ENCODE measurements around the gene AURKAIP1.

Gene AURKAIP1

GRCh38 chr1:1394116-1394515, 19.1 kb upstream of the AURKAIP1 start:
- CTCF ChIA-PET, result no interaction called here
- H3K4me3 ChIP-seq (ENCODE audit: low read depth, low read length), result no peak overlapping the region
- POLR2A ChIA-PET, result interaction anchor here (8.1 kb wide), 1 partner anchor 18 kb away, joined by 36 read pairs; the partner anchor contains the start of gene AURKAIP1
- TF ChIP-seq CTCF (IDR thresholded peaks at IDR 0.05; ENCODE audit: insufficient read depth, low read length, missing control alignments), result no peak
- DNase-seq (ENCODE audit: low read depth, low spot score), result no peak

GRCh38 chr1:1393428-1393827, 18.4 kb upstream of the AURKAIP1 start:
- no peak for DNase-seq (ENCODE audit: low read depth, low spot score)
- ChIA-PET CTCF (interaction anchor here (0.7 kb wide), 1 partner anchor 22 kb away, joined by 3 read pairs; no protein-coding TSS in a partner anchor), POLR2A (interaction anchor here (8.1 kb wide), 1 partner anchor 18 kb away, joined by 36 read pairs; the partner anchor contains the start of gene AURKAIP1)
- no peak overlapping the region for H3K4me3 ChIP-seq (ENCODE audit: low read depth, low read length)
- no peak for TF ChIP-seq CTCF (IDR thresholded peaks at IDR 0.05; ENCODE audit: insufficient read depth, low read length, missing control alignments)

DNA sequence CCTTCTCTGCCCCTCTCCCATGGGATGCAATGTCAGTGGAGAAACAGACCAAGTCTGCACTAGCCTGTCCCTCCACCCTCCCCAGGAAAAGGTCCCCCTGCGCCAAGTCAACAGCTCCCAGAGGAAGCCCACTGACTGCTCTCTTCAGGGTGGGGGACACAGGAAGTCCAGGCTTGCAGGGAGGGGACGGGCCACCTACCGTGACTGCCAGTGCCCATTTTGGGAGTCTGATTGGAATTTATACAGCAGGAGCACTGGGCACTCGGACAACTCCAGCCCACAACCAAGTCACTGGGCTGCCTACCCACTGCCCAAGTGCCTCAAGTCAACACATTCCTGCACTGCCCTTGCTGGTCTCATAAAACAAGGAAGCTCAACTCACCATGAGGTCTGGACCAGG, 18.0 kb upstream of the AURKAIP1 start:
- ChIA-PET CTCF (interaction anchor here (0.7 to 9.9 kb wide), 2 partner anchors 7 to 21 kb away, joined by 3 to 66 read pairs; partner anchors contain the start of gene CCNL2), POLR2A (interaction anchor here (8.1 kb wide), 1 partner anchor 17 kb away, joined by 36 read pairs; the partner anchor contains the start of gene AURKAIP1)
- no peak overlapping the region for H3K4me3 ChIP-seq (ENCODE audit: low read depth, low read length)
- TF ChIP-seq CTCF (IDR thresholded peaks at IDR 0.05; ENCODE audit: insufficient read depth, low read length, missing control alignments), result no peak
- no peak for DNase-seq (ENCODE audit: low read depth, low spot score)

- ChIA-PET POLR2A (interaction anchor here (0.6 kb wide), 1 partner anchor 16 kb away, joined by 4 read pairs; the partner anchor contains the start of gene AURKAIP1), CTCF (interaction anchor here (1.1 to 9.9 kb wide), 3 partner anchors 9 to 269 kb away, joined by 3 to 66 read pairs (median 5); partner anchors contain the start of gene CCNL2)
- DNase-seq (ENCODE audit: low read depth, low spot score), result no peak
- TF ChIP-seq CTCF (IDR thresholded peaks at IDR 0.05; ENCODE audit: insufficient read depth, low read length, missing control alignments), result no peak
- no peak overlapping the region for H3K4me3 ChIP-seq (ENCODE audit: low read depth, low read length)
Observed at GRCh38 chr1:1391225-1391624, 16.2 kb upstream of the AURKAIP1 start.

- TF ChIP-seq CTCF (IDR thresholded peaks at IDR 0.05; ENCODE audit: insufficient read depth, low read length, missing control alignments), result no peak
- no peak for DNase-seq (ENCODE audit: low read depth, low spot score)
- CTCF ChIA-PET, result interaction anchor here (9.9 kb wide), 1 partner anchor 10 kb away, joined by 66 read pairs; the partner anchor contains the start of gene CCNL2
- POLR2A ChIA-PET, result no interaction called here
- H3K4me3 ChIP-seq (ENCODE audit: low read depth, low read length), result no peak overlapping the region
Observed at GRCh38 chr1:1390675-1391074, 15.7 kb upstream of the AURKAIP1 start.

- no peak overlapping the region for H3K4me3 ChIP-seq (ENCODE audit: low read depth, low read length)
- POLR2A ChIA-PET, result interaction anchor here (1.1 to 2.1 kb wide), 2 partner anchors 11 to 13 kb away, joined by 3 to 7 read pairs; partner anchors contain the start of genes AURKAIP1 and CCNL2
- TF ChIP-seq CTCF (IDR thresholded peaks at IDR 0.05; ENCODE audit: insufficient read depth, low read length, missing control alignments), result no peak
- DNase-seq (ENCODE audit: low read depth, low spot score), result no peak
- CTCF ChIA-PET, result interaction anchor here (1.0 to 9.9 kb wide), 5 partner anchors 10 to 16 kb away, joined by 3 to 66 read pairs (median 3); partner anchors contain the start of genes AURKAIP1 and CCNL2
Observed at GRCh38 chr1:1388078-1388472, 13.1 kb upstream of the AURKAIP1 start.
